Mucosa of descending colon (tissue), 3 donors: Measurements from ENCODE around the gene SERPINA10. TPM values are rescaled to one million over a fixed set of nuclear protein-coding genes. Genes with fewer than 3 reads are reported as not detected.
"Not testable (repeated sequence)": the region's sequence is repeated elsewhere in the genome, so short reads cannot be mapped to it uniquely, and the experiment has no call there.

Source experiments
- ATAC-seq: fragments of 200-7000 bp; cut with Tn5 transposase; one replicate; pipeline ENCODE4 v1.9.1; 2020; ENCODE audit warnings: mild to moderate bottlenecking, moderate library complexity
- DNase-seq, 3 donors: peaks; one replicate each; pipeline ENCODE4 v3.0.0-alpha.2; 2020
- H3K36me3 ChIP-seq: fragments of 200-600 bp; one replicate; pipeline ENCODE4 v1.8.0; 2021; ENCODE audit warnings: low read depth, mild to moderate bottlenecking
- H3K4me1 ChIP-seq: fragments of 200-600 bp; one replicate; pipeline ENCODE4 v1.8.0; 2021; ENCODE audit warnings: low read depth, mild to moderate bottlenecking
- H3K4me3 ChIP-seq: fragments of 200-600 bp; one replicate; pipeline ENCODE4 v1.8.0; 2021; ENCODE audit warnings: mild to moderate bottlenecking
- H3K9me3 ChIP-seq: fragments of 200-600 bp; one replicate; pipeline ENCODE4 v1.8.0; 2021; ENCODE audit warnings: mild to moderate bottlenecking
- CTCF ChIP-seq: fragments of 200-600 bp; IDR thresholded peaks from one replicate; pipeline ENCODE4 v1.8.0; 2022; ENCODE audit warnings: antibody characterized with exemption, mild to moderate bottlenecking
- intact Hi-C, 2 donors: fragments of 100-400 bp; cut with DNase I in 1 of 2; cut with micrococcal nuclease in 1 of 2; formaldehyde crosslinking; loops; one replicate each; pipeline versions ENCODE4 v1.11.0 to v1.11.1; 2022; cut with DNase I, micrococcal nuclease
- total RNA-seq, 3 donors: library from RNA; stranded (reverse); fragmentation: NEBNext Ultra II Directional in 2 of 3; extraction: Animal tissue kit (Norgen Biotek cat#: 25700) in 2 of 3; gene quantifications; one replicate each; pipeline versions ENCODE4 v1.2.1 to v1.2.4, GENCODE V29; 2021 to 2023
- donor health status: DM: no; HTN: no; CAD: no; lungs with moderate emphysema.
- donor health status: DM: no; HTN: no; CAD: no.
- donor health status: DM: no; HTN: yes; CAD: no.

The SERPINA10 gene
- total RNA-seq, 3 donors from 2014 or later: 0.09 to 0.34 (median 0.20) TPM

- no peak for DNase-seq
- Histone ChIP-seq H3K9me3 (peaks cover 5% of the 10 kb centered on the region), H3K4me1 (no peaks in the 10 kb centered on the region), H3K36me3 (no peaks in the 10 kb centered on the region), H3K4me3 (no peak overlapping the region)
- no peak for ATAC-seq
- no peak for TF ChIP-seq CTCF
- intact Hi-C loops: no loop called here
These were observed 13.2 kb upstream of the SERPINA10 start for GRCh38 chr14:94306047-94306978.

- DNase-seq (no peak), ATAC-seq (no peak)
- intact Hi-C loops: no loop called here
These were observed 12.6 kb upstream of the SERPINA10 start for GRCh38 chr14:94305620-94306019.

GRCh38 chr14:94304243-94304642 is 11.2 kb upstream of the SERPINA10 start:
- Histone ChIP-seq H3K4me1 (no peaks in the 10 kb centered on the region), H3K9me3 (peaks cover 5% of the 10 kb centered on the region), H3K36me3 (no peaks in the 10 kb centered on the region), H3K4me3 (no peak overlapping the region)
- intact Hi-C loops: no loop called here
- TF ChIP-seq CTCF: no peak
- ATAC-seq: no peak
- DNase-seq: no peak

More at GRCh38 chr14:94305620-94306019, 12.6 kb upstream of the SERPINA10 start:
- Histone ChIP-seq H3K9me3 (peaks cover 5% of the 10 kb centered on the region), H3K36me3 (no peaks in the 10 kb centered on the region), H3K4me3 (no peak overlapping the region), H3K4me1 (no peaks in the 10 kb centered on the region)
- TF ChIP-seq CTCF: no peak

GRCh38 chr14:94303111-94303510 is 10.0 kb upstream of the SERPINA10 start:
- intact Hi-C loops: no loop called here
- DNase-seq: no peak
- H3K9me3 ChIP-seq: peaks cover 5% of the 10 kb centered on the region

DNA sequence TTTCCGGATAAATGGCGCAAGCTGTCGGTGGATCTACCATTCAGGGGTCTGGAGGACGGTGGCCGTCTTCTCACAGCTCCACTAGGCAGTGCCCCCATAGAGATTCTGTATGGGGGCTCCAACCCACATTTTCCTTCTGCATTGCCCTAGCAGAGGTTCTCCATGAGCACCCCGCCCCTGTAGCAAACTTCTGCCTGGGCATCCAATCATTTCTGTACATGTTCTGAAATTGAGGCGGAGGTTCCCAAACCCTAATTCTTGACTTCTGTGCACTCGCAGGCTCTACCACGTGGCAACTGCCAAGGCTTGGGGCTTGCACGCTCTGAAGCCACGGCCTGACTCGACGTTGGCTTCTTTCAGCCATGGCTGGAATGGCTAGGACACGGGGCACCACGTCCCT is 5.1 kb upstream of the SERPINA10 start:
- no peaks in the 10 kb centered on the region for H3K36me3 ChIP-seq
- TF ChIP-seq CTCF: no peak
- H3K4me1 ChIP-seq: peaks cover 4% of the 10 kb centered on the region
- intact Hi-C loops: no loop called here
- no peak for DNase-seq
- ATAC-seq: no peak
- H3K4me3 ChIP-seq: no peak overlapping the region
- H3K9me3 ChIP-seq: no peaks in the 10 kb centered on the region

More at GRCh38 chr14:94303111-94303510, 10.0 kb upstream of the SERPINA10 start:
- no peaks in the 10 kb centered on the region for H3K4me1 ChIP-seq
- no peaks in the 10 kb centered on the region for H3K36me3 ChIP-seq
- ATAC-seq: no peak
- TF ChIP-seq CTCF: no peak
- H3K4me3 ChIP-seq: no peak overlapping the region

- ATAC-seq, DNase-seq, H3K36me3 ChIP-seq, intact Hi-C loops, H3K9me3 ChIP-seq, H3K4me3 ChIP-seq: not testable (repeated sequence)
- peaks cover 11% of the 10 kb centered on the region for H3K4me1 ChIP-seq
These were observed 3.1 kb upstream of the SERPINA10 start for GRCh38 chr14:94296181-94296545.
